GM21723 (cell line): Measurements from ENCODE around the gene OSBPL10.
"Not testable (repeated sequence)": the region's sequence is repeated elsewhere in the genome, so short reads cannot be mapped to it uniquely, and the experiment has no call there.

Source experiments
- ATAC-seq: cut with Tn5 transposase; IDR thresholded peaks from one replicate; pipeline ENCODE4 v1.9.1; 2021; ENCODE audit warnings: mild to moderate bottlenecking, moderate library complexity; ENCODE audit not compliant: unreplicated experiment

Gene OSBPL10

GRCh38 chr3:31995026-31995425 lies 14.0 kb upstream of the OSBPL10 start:
- ATAC-seq, result not testable (repeated sequence)

GRCh38 chr3:31993843-31994242 lies 12.8 kb upstream of the OSBPL10 start:
- ATAC-seq, result no peak

- ATAC-seq, result not testable (repeated sequence)
Measured at GRCh38 chr3:31992995-31993394, 11.9 kb upstream of the OSBPL10 start.

- no peak for ATAC-seq
Measured at GRCh38 chr3:31988271-31988670, 7.2 kb upstream of the OSBPL10 start.

GRCh38 chr3:31985831-31986230 lies 4.8 kb upstream of the OSBPL10 start:
- ATAC-seq, result no peak

- no peak for ATAC-seq
Measured at GRCh38 chr3:31984321-31984720, 3.3 kb upstream of the OSBPL10 start.

- ATAC-seq, result peak; percentile 52
Measured at GRCh38 chr3:31980530-31981205, 394 bp downstream of the OSBPL10 start.

GRCh38 chr3:31979001-31979697 lies 1.9 kb downstream of the OSBPL10 start:
- ATAC-seq, result peak; percentile 66

GRCh38 chr3:31978553-31978952 lies 2.5 kb downstream of the OSBPL10 start:
- no peak for ATAC-seq

- ATAC-seq, result no peak
Measured at GRCh38 chr3:31977736-31978135, 3.3 kb downstream of the OSBPL10 start.

- no peak for ATAC-seq
Measured at GRCh38 chr3:31976302-31976701, 4.8 kb downstream of the OSBPL10 start.

- ATAC-seq, result no peak
Measured at GRCh38 chr3:31974964-31975363, 6.1 kb downstream of the OSBPL10 start.

GRCh38 chr3:31974471-31974870 lies 6.6 kb downstream of the OSBPL10 start:
- no peak for ATAC-seq

GRCh38 chr3:31973837-31974236 lies 7.2 kb downstream of the OSBPL10 start:
- no peak for ATAC-seq

- no peak for ATAC-seq
Measured at GRCh38 chr3:31973081-31973480, 8.0 kb downstream of the OSBPL10 start.

GRCh38 chr3:31971607-31972006 lies 9.5 kb downstream of the OSBPL10 start:
- ATAC-seq, result no peak

GRCh38 chr3:31968927-31969418 lies 12.1 kb downstream of the OSBPL10 start:
- ATAC-seq, result no peak

GRCh38 chr3:31968369-31968926 lies 12.6 kb downstream of the OSBPL10 start:
- no peak for ATAC-seq

- ATAC-seq, result no peak
Measured at GRCh38 chr3:31967592-31967991, 13.5 kb downstream of the OSBPL10 start.

- no peak for ATAC-seq
Measured at GRCh38 chr3:31966978-31967591, 14.0 kb downstream of the OSBPL10 start.

GRCh38 chr3:31962801-31963205 lies 18.3 kb downstream of the OSBPL10 start:
- no peak for ATAC-seq
